NCI-H524 treated with DMSO at 0.1 percent for 48 hours (cell line): ENCODE measurements around the gene TCF23.
"Not testable (repeated sequence)": the region's sequence is repeated elsewhere in the genome, so short reads cannot be mapped to it uniquely, and the experiment has no call there.

Experiments
- DNase-seq: peaks from one replicate; lab custom pipeline; 2025; lab: John Stamatoyannopoulos, UW

TCF23 gene

GRCh38 chr2:27148801-27149439 is at the start of gene TCF23:
TSS of gene TCF23 (plus strand) at chr2:27149004. CDS start at chr2:27149134, 130 bp downstream.
- DNase-seq = no peak

- no peak for DNase-seq
These were observed 49.4 kb upstream of the TCF23 start for GRCh38 chr2:27099334-27099955.

- DNase-seq = no peak
These were observed 48.8 kb upstream of the TCF23 start for GRCh38 chr2:27100036-27100435.

- DNase-seq = no peak
These were observed 46.5 kb upstream of the TCF23 start for GRCh38 chr2:27102329-27102728.

GRCh38 chr2:27105981-27106380 is 42.8 kb upstream of the TCF23 start:
- DNase-seq = no peak

GRCh38 chr2:27108221-27108620 is 40.6 kb upstream of the TCF23 start:
- no peak for DNase-seq

- no peak for DNase-seq
These were observed 39.7 kb upstream of the TCF23 start for GRCh38 chr2:27109083-27109482.

GRCh38 chr2:27110603-27111352 is 38.0 kb upstream of the TCF23 start:
- not testable (repeated sequence) for DNase-seq

- DNase-seq = not testable (repeated sequence)
These were observed 37.3 kb upstream of the TCF23 start for GRCh38 chr2:27111392-27112078.

GRCh38 chr2:27115519-27115918 is 33.3 kb upstream of the TCF23 start:
- DNase-seq = no peak

- DNase-seq = no peak
These were observed 30.7 kb upstream of the TCF23 start for GRCh38 chr2:27117995-27118524.

GRCh38 chr2:27118525-27119329 is 30.1 kb upstream of the TCF23 start, which contains the start of gene CGREF1:
TSS of gene CGREF1 (minus strand) at chr2:27119128. CDS start at chr2:27104366, 14,762 bp downstream.
- DNase-seq = no peak

- not testable (repeated sequence) for DNase-seq
These were observed 29.5 kb upstream of the TCF23 start for GRCh38 chr2:27119330-27119670.

GRCh38 chr2:27121906-27122305 is 26.9 kb upstream of the TCF23 start:
- no peak for DNase-seq

GRCh38 chr2:27122791-27123190 is 26.0 kb upstream of the TCF23 start:
- no peak for DNase-seq

GRCh38 chr2:27123302-27124150 is 25.3 kb upstream of the TCF23 start, which contains the start of gene ABHD1:
TSS of gene ABHD1 (plus strand) at chr2:27123815. CDS start at chr2:27123949, 134 bp downstream.
- DNase-seq = no peak

GRCh38 chr2:27125104-27125503 is 23.7 kb upstream of the TCF23 start:
- DNase-seq = no peak

GRCh38 chr2:27126252-27126710 is 22.5 kb upstream of the TCF23 start:
- DNase-seq = no peak

- DNase-seq = no peak
These were observed 20.7 kb upstream of the TCF23 start for GRCh38 chr2:27127883-27128667.
